Keratinocyte (primary cell): ENCODE measurements around the gene TBX18. TPM values are rescaled to one million over a fixed set of nuclear protein-coding genes. Genes with fewer than 3 reads are reported as not detected.

Source experiments
- DNase-seq: peaks from one replicate; pipeline ENCODE4 v3.0.0-alpha.2; 2011; ENCODE audit warnings: low read depth, missing footprints, low spot score
- FAIRE-seq: peaks from 2 replicates; lab custom pipeline; 2011; peaks lifted over from hg19 to GRCh38; lab: Jason Lieb, UNC
- H2AFZ ChIP-seq: 2 replicates; pipeline ENCODE4 v1.6.0; 2012; ENCODE audit warnings: low read length, control low read depth, inconsistent platforms; ENCODE audit not compliant: control insufficient read depth
- H3K27ac ChIP-seq: 2 replicates; pipeline ENCODE4 v1.5.1; 2011; ENCODE audit warnings: low read length; ENCODE audit not compliant: control insufficient read depth, insufficient read depth
- H3K27me3 ChIP-seq: 3 replicates; pipeline ENCODE4 v1.6.0; 2011; ENCODE audit warnings: low read length; ENCODE audit not compliant: control insufficient read depth, insufficient read depth; ENCODE audit errors: extremely low read depth
- H3K36me3 ChIP-seq, 2 experiments: 2 replicates in 1 of 2; 3 replicates in 1 of 2; pipeline ENCODE4 v1.5.1; 2011; ENCODE audit warnings: low read length in 2 of 2, mild to moderate bottlenecking in 1 of 2; ENCODE audit not compliant: control insufficient read depth in 2 of 2, insufficient read depth in 2 of 2; ENCODE audit errors: extremely low read depth in 1 of 2
- H3K4me1 ChIP-seq: 3 replicates; pipeline ENCODE4 v1.5.1; 2011; ENCODE audit warnings: low read length; ENCODE audit not compliant: control insufficient read depth, insufficient read depth; ENCODE audit errors: extremely low read depth
- H3K4me2 ChIP-seq: 3 replicates; pipeline ENCODE4 v1.6.0; 2011; ENCODE audit warnings: low read depth, low read length; ENCODE audit not compliant: control insufficient read depth, insufficient read depth; ENCODE audit errors: extremely low read depth
- H3K4me3 ChIP-seq, 3 experiments: fragments of 200-600 bp in 1 of 3; sonication (generic) in 1 of 3; 2 replicates in 2 of 3; 3 replicates in 1 of 3; pipeline ENCODE4 v1.5.1; 2011 to 2016; ENCODE audit warnings: low read length in 3 of 3, mild to moderate bottlenecking in 3 of 3, control low read depth in 2 of 3, inconsistent platforms in 1 of 3, low read depth in 1 of 3, mixed read lengths in 1 of 3, mixed run types in 1 of 3, moderate library complexity in 1 of 3; ENCODE audit not compliant: control insufficient read depth in 2 of 3, insufficient read depth in 2 of 3; ENCODE audit errors: extremely low read depth in 1 of 3
- H3K79me2 ChIP-seq: 2 replicates; pipeline ENCODE4 v1.6.0; 2012; ENCODE audit warnings: low read length; ENCODE audit not compliant: control insufficient read depth, insufficient read depth
- H3K9ac ChIP-seq: 3 replicates; pipeline ENCODE4 v1.6.0; 2011; ENCODE audit warnings: low read length; ENCODE audit not compliant: control insufficient read depth, insufficient read depth; ENCODE audit errors: extremely low read depth
- H3K9me1 ChIP-seq: 3 replicates; pipeline ENCODE4 v1.6.0; 2011; ENCODE audit warnings: low read length; ENCODE audit not compliant: control insufficient read depth, insufficient read depth; ENCODE audit errors: extremely low read depth
- H3K9me3 ChIP-seq: 2 replicates; pipeline ENCODE4 v1.5.1; 2012; ENCODE audit warnings: low read depth, low read length; ENCODE audit not compliant: control insufficient read depth
- H4K20me1 ChIP-seq: 3 replicates; pipeline ENCODE4 v1.6.0; 2011; ENCODE audit warnings: low read length; ENCODE audit not compliant: control insufficient read depth, insufficient read depth; ENCODE audit errors: extremely low read depth
- EZH2 ChIP-seq: IDR thresholded peaks from one replicate; pipeline ENCODE4 v1.6.1; 2012; ENCODE audit warnings: inconsistent platforms, mild to moderate bottlenecking, low read length, moderate library complexity
- dilution Hi-C: fragments of 300-500 bp; cut with MboI; formaldehyde crosslinking; loops from one replicate; pipeline ENCODE4 v1.7.0; 2020; ENCODE audit warnings: low sequenced_read_pairs; ENCODE audit not compliant: extremely low pct_ligation_motif_present
- polyA plus RNA-seq, 5 experiments: library from polyadenylated mRNA; depleted of rRNA in 3 of 5; stranded (reverse) in 3 of 5; stranded (forward) in 1 of 5; unstranded in 1 of 5; fragments of >200 nt; gene quantifications; 1 replicate in 1 of 5; 2 replicates in 3 of 5; 3 replicates in 1 of 5; pipeline versions ENCODE4 v1.2.1 to v1.2.3, GENCODE V29; 2011 to 2012; ENCODE audit warnings: missing spikeins in 2 of 5, low read depth in 1 of 5, low replicate concordance in 1 of 5
- TF ChIP-seq, protein P1 (sequence below), 3 experiments: IDR thresholded peaks in 1 of 3; conservative IDR thresholded peaks in 1 of 3; optimal IDR thresholded peaks in 1 of 3; 2 replicates in 2 of 3; 3 replicates in 1 of 3; pipeline versions ENCODE3 to v1.5.1; 2011; ENCODE audit warnings: low read length in 3 of 3, mild to moderate bottlenecking in 3 of 3, moderate library complexity in 2 of 3, control low read depth in 1 of 3, inconsistent platforms in 1 of 3; ENCODE audit not compliant: insufficient read depth in 2 of 3; ENCODE audit errors: extremely low read depth in 1 of 3

TBX18 gene
- polyA plus RNA-seq, 1 donor (not counting 4 experiments of a cell fraction or from before 2014, with no cell fraction given), result 0.03 TPM

GRCh38 chr6:84763886-84764331, 489 bp downstream of the TBX18 start:
- Histone ChIP-seq H4K20me1 (no peaks in the 10 kb centered on the region), H3K9me3 (peaks cover 5% of the 10 kb centered on the region), H2AFZ (no peak overlapping the region), H3K36me3 (no peaks in the 10 kb centered on the region), H3K27me3 (peaks cover 75% of the 10 kb centered on the region), H3K9ac (no peak overlapping the region), H3K79me2 (no peaks in the 10 kb centered on the region), H3K4me1 (no peaks in the 10 kb centered on the region), H3K9me1 (no peaks in the 10 kb centered on the region), H3K4me3 (peak overlapping the region in 2 of 3 experiments; percentile 21 to 26), H3K4me2 (peak overlapping the region; percentile 55), H3K27ac (no peak overlapping the region)
- FAIRE-seq, result no peak
- no peak for DNase-seq
- dilution Hi-C loops, result no loop called here
- TF ChIP-seq EZH2, result peak; percentile 10
- TF ChIP-seq, protein P1, sequence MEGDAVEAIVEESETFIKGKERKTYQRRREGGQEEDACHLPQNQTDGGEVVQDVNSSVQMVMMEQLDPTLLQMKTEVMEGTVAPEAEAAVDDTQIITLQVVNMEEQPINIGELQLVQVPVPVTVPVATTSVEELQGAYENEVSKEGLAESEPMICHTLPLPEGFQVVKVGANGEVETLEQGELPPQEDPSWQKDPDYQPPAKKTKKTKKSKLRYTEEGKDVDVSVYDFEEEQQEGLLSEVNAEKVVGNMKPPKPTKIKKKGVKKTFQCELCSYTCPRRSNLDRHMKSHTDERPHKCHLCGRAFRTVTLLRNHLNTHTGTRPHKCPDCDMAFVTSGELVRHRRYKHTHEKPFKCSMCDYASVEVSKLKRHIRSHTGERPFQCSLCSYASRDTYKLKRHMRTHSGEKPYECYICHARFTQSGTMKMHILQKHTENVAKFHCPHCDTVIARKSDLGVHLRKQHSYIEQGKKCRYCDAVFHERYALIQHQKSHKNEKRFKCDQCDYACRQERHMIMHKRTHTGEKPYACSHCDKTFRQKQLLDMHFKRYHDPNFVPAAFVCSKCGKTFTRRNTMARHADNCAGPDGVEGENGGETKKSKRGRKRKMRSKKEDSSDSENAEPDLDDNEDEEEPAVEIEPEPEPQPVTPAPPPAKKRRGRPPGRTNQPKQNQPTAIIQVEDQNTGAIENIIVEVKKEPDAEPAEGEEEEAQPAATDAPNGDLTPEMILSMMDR (optimal IDR thresholded peaks at IDR 0.05 in 1 of 3, IDR thresholded peaks at IDR 0.05 in 1 of 3, conservative IDR thresholded peaks at IDR 0.05 in 1 of 3; ENCODE audit: extremely low read depth in 1 of 3, insufficient read depth in 2 of 3, low read length in 3 of 3), result no peak

GRCh38 chr6:84763003-84763885, 1.2 kb downstream of the TBX18 start:
- no peaks in the 10 kb centered on the region for H3K4me1 ChIP-seq
- peak overlapping the region in 2 of 3 experiments; percentile 21 to 26 for H3K4me3 ChIP-seq
- DNase-seq, result no peak
- no peaks in the 10 kb centered on the region for H3K9me1 ChIP-seq
- H3K9me3 ChIP-seq, result peaks cover 5% of the 10 kb centered on the region
- peak; percentile 90 for TF ChIP-seq EZH2
- TF ChIP-seq, protein P1 (optimal IDR thresholded peaks at IDR 0.05 in 1 of 3, IDR thresholded peaks at IDR 0.05 in 1 of 3, conservative IDR thresholded peaks at IDR 0.05 in 1 of 3; ENCODE audit: extremely low read depth in 1 of 3, insufficient read depth in 2 of 3, low read length in 3 of 3), result no peak
- no peak overlapping the region for H3K9ac ChIP-seq
- H2AFZ ChIP-seq, result no peak overlapping the region
- no peaks in the 10 kb centered on the region for H3K36me3 ChIP-seq
- no peak overlapping the region for H3K27ac ChIP-seq
- FAIRE-seq, result no peak
- dilution Hi-C loops, result no loop called here
- no peaks in the 10 kb centered on the region for H4K20me1 ChIP-seq
- H3K79me2 ChIP-seq, result no peaks in the 10 kb centered on the region
- H3K27me3 ChIP-seq, result peaks cover 68% of the 10 kb centered on the region
- peak overlapping the region; percentile 5 for H3K4me2 ChIP-seq
